ENCODE data around the gene E4F1.

E4F1 gene

GRCh38 chr16:2223221-2223941 is at the start of gene E4F1:
E4F1 (plus strand) TSS chr16:2223591; CDS start chr16:2223614, 23 bp downstream.
- DNase-seq, result peak; percentile 81

- DNase-seq, result no peak
These were observed 49.5 kb upstream of the E4F1 start for GRCh38 chr16:2173916-2174315.

GRCh38 chr16:2174396-2175131 is 48.8 kb upstream of the E4F1 start:
- no peak for DNase-seq

- no peak for DNase-seq
These were observed 47.9 kb upstream of the E4F1 start for GRCh38 chr16:2175454-2175853.

GRCh38 chr16:2176047-2176446 is 47.3 kb upstream of the E4F1 start:
- DNase-seq, result no peak

- no peak for DNase-seq
These were observed 46.3 kb upstream of the E4F1 start for GRCh38 chr16:2177101-2177500.

- no peak for DNase-seq
These were observed 45.8 kb upstream of the E4F1 start for GRCh38 chr16:2177561-2177960.

GRCh38 chr16:2178321-2179106 is 44.9 kb upstream of the E4F1 start:
- DNase-seq, result no peak

GRCh38 chr16:2179107-2179501 is 44.3 kb upstream of the E4F1 start:
- no peak for DNase-seq

GRCh38 chr16:2179576-2179975 is 43.8 kb upstream of the E4F1 start:
- no peak for DNase-seq

GRCh38 chr16:2180461-2180860 is 42.9 kb upstream of the E4F1 start:
- no peak for DNase-seq

GRCh38 chr16:2180962-2181923 is 42.1 kb upstream of the E4F1 start:
- no peak for DNase-seq

- DNase-seq, result no peak
These were observed 41.4 kb upstream of the E4F1 start for GRCh38 chr16:2181952-2182351.

- no peak for DNase-seq
These were observed 39.7 kb upstream of the E4F1 start for GRCh38 chr16:2183671-2184070.

- no peak for DNase-seq
These were observed 39.0 kb upstream of the E4F1 start for GRCh38 chr16:2184346-2184745.

- no peak for DNase-seq
These were observed 38.4 kb upstream of the E4F1 start for GRCh38 chr16:2184962-2185361.

GRCh38 chr16:2186064-2186463 is 37.3 kb upstream of the E4F1 start:
- DNase-seq, result no peak

GRCh38 chr16:2186505-2186904 is 36.9 kb upstream of the E4F1 start:
- DNase-seq, result no peak

- no peak for DNase-seq
These were observed 36.2 kb upstream of the E4F1 start for GRCh38 chr16:2187212-2187611.

GRCh38 chr16:2188395-2188794 is 35.0 kb upstream of the E4F1 start:
- no peak for DNase-seq

GRCh38 chr16:2189252-2189893 is 34.0 kb upstream of the E4F1 start:
- DNase-seq, result no peak

All from NCI-H2081 treated with DMSO at 0.1 percent for 48 hours (cell line).